HG03108 (cell line): ENCODE results near the gene ARHGAP22.

ENCODE experiments used
- ATAC-seq: cut with Tn5 transposase; IDR thresholded peaks from one replicate; pipeline ENCODE4 v1.9.1; 2021; ENCODE audit warnings: moderate library complexity; ENCODE audit not compliant: unreplicated experiment

ARHGAP22 gene

GRCh38 chr10:48536156-48536500 is 68.7 kb downstream of the ARHGAP22 start:
- no peak for ATAC-seq

- ATAC-seq, result no peak
Measured at GRCh38 chr10:48535416-48536155, 69.3 kb downstream of the ARHGAP22 start.

GRCh38 chr10:48533951-48534720 is 70.7 kb downstream of the ARHGAP22 start:
- no peak for ATAC-seq

GRCh38 chr10:48533540-48533939 is 71.3 kb downstream of the ARHGAP22 start:
- no peak for ATAC-seq

- ATAC-seq, result no peak
Measured at GRCh38 chr10:48531486-48531885, 73.4 kb downstream of the ARHGAP22 start.

- no peak for ATAC-seq
Measured at GRCh38 chr10:48529331-48529730, 75.5 kb downstream of the ARHGAP22 start.

GRCh38 chr10:48527756-48528155 is 77.1 kb downstream of the ARHGAP22 start:
- ATAC-seq, result no peak

GRCh38 chr10:48526846-48527505 is 77.9 kb downstream of the ARHGAP22 start:
- ATAC-seq, result no peak

- no peak for ATAC-seq
Measured at GRCh38 chr10:48526011-48526821, 78.7 kb downstream of the ARHGAP22 start.

GRCh38 chr10:48525113-48525512 is 79.8 kb downstream of the ARHGAP22 start:
- ATAC-seq, result no peak

GRCh38 chr10:48523820-48524758 is 80.8 kb downstream of the ARHGAP22 start:
- ATAC-seq, result no peak

GRCh38 chr10:48523212-48523819 is 81.6 kb downstream of the ARHGAP22 start:
- no peak for ATAC-seq

- no peak for ATAC-seq
Measured at GRCh38 chr10:48522011-48522765, 82.7 kb downstream of the ARHGAP22 start.

- no peak for ATAC-seq
Measured at GRCh38 chr10:48520594-48520993, 84.3 kb downstream of the ARHGAP22 start.

- no peak for ATAC-seq
Measured at GRCh38 chr10:48520184-48520506, 84.7 kb downstream of the ARHGAP22 start.

- no peak for ATAC-seq
Measured at GRCh38 chr10:48519481-48520183, 85.2 kb downstream of the ARHGAP22 start.

GRCh38 chr10:48518986-48519385 is 85.9 kb downstream of the ARHGAP22 start:
- no peak for ATAC-seq
